ENCODE measurements around the gene CD276.

The CD276 gene

GRCh38 chr15:73740152-73741048 lies 56.2 kb downstream of the CD276 start:
- Histone ChIP-seq H3K27ac (ENCODE audit: low read depth, low read length) (no peak overlapping the region), H3K56ac (ENCODE audit: low read length) (no peak overlapping the region), H3K4ac (ENCODE audit: low read depth, low read length) (no peak overlapping the region), H3K79me1 (ENCODE audit: low read length) (no peaks in the 10 kb centered on the region), H3K36me3 (ENCODE audit: control insufficient read depth, insufficient read depth, low read length) (no peaks in the 10 kb centered on the region), H3K4me2 (ENCODE audit: low read length) (no peak overlapping the region), H3K4me3 (ENCODE audit: low read length) (no peak overlapping the region), H3K27me3 (ENCODE audit: insufficient read depth, low read length, poor library complexity) (no peaks in the 10 kb centered on the region), H3K9ac (ENCODE audit: low read length) (no peak overlapping the region), H2BK5ac (ENCODE audit: low read length) (no peak overlapping the region), H4K8ac (ENCODE audit: low read depth, low read length) (no peak overlapping the region), H2BK15ac (replicated peaks; ENCODE audit: low read depth) (no peak overlapping the region), H4K5ac (ENCODE audit: low read length) (no peak overlapping the region), H3K23ac (ENCODE audit: low read length) (no peak overlapping the region), H3K4me1 (ENCODE audit: control insufficient read depth, low read depth, low read length) (peaks cover 16% of the 10 kb centered on the region), H2AK5ac (ENCODE audit: low read length) (no peak overlapping the region), H2BK120ac (ENCODE audit: low read depth, low read length) (no peak overlapping the region), H3K79me2 (ENCODE audit: control insufficient read depth, insufficient read depth, low read length) (no peaks in the 10 kb centered on the region), H3K18ac (ENCODE audit: low read length) (no peak overlapping the region)
- WGBS (ENCODE audit: extremely low coverage, insufficient coverage, low lambda C conversion rate) = no CpG with 5 or more reads among the region's 25 CpGs
- DNase-seq = no peak

GRCh38 chr15:73741321-73741836 lies 57.2 kb downstream of the CD276 start:
- Histone ChIP-seq H3K79me2 (ENCODE audit: control insufficient read depth, insufficient read depth, low read length) (no peaks in the 10 kb centered on the region), H3K18ac (ENCODE audit: low read length) (no peak overlapping the region), H3K4me1 (ENCODE audit: control insufficient read depth, low read depth, low read length) (peaks cover 16% of the 10 kb centered on the region), H3K23ac (ENCODE audit: low read length) (no peak overlapping the region), H3K27ac (ENCODE audit: low read depth, low read length) (no peak overlapping the region), H2BK15ac (replicated peaks; ENCODE audit: low read depth) (no peak overlapping the region), H3K79me1 (ENCODE audit: low read length) (no peaks in the 10 kb centered on the region), H3K4me2 (ENCODE audit: low read length) (no peak overlapping the region), H3K27me3 (ENCODE audit: insufficient read depth, low read length, poor library complexity) (no peaks in the 10 kb centered on the region), H2BK120ac (ENCODE audit: low read depth, low read length) (no peak overlapping the region), H4K8ac (ENCODE audit: low read depth, low read length) (no peak overlapping the region), H3K9ac (ENCODE audit: low read length) (no peak overlapping the region), H3K4me3 (ENCODE audit: low read length) (no peak overlapping the region), H3K36me3 (ENCODE audit: control insufficient read depth, insufficient read depth, low read length) (no peaks in the 10 kb centered on the region), H3K56ac (ENCODE audit: low read length) (no peak overlapping the region), H3K4ac (ENCODE audit: low read depth, low read length) (no peak overlapping the region), H2AK5ac (ENCODE audit: low read length) (no peak overlapping the region), H2BK5ac (ENCODE audit: low read length) (no peak overlapping the region), H4K5ac (ENCODE audit: low read length) (no peak overlapping the region)
- no CpG with 5 or more reads among the region's 3 CpGs for WGBS (ENCODE audit: extremely low coverage, insufficient coverage, low lambda C conversion rate)
- DNase-seq = no peak

GRCh38 chr15:73744293-73744692 lies 60.1 kb downstream of the CD276 start:
- peak; percentile 84 for DNase-seq
- Histone ChIP-seq H3K27me3 (ENCODE audit: insufficient read depth, low read length, poor library complexity) (no peaks in the 10 kb centered on the region), H2AK5ac (ENCODE audit: low read length) (no peak overlapping the region), H2BK120ac (ENCODE audit: low read depth, low read length) (no peak overlapping the region), H4K8ac (ENCODE audit: low read depth, low read length) (no peak overlapping the region), H3K27ac (ENCODE audit: low read depth, low read length) (no peak overlapping the region), H3K4me2 (ENCODE audit: low read length) (no peak overlapping the region), H3K4me3 (ENCODE audit: low read length) (no peak overlapping the region), H3K4me1 (ENCODE audit: control insufficient read depth, low read depth, low read length) (peaks cover 18% of the 10 kb centered on the region), H3K79me1 (ENCODE audit: low read length) (no peaks in the 10 kb centered on the region), H3K23ac (ENCODE audit: low read length) (no peak overlapping the region), H3K9ac (ENCODE audit: low read length) (no peak overlapping the region), H4K5ac (ENCODE audit: low read length) (no peak overlapping the region), H3K4ac (ENCODE audit: low read depth, low read length) (no peak overlapping the region), H3K36me3 (ENCODE audit: control insufficient read depth, insufficient read depth, low read length) (no peaks in the 10 kb centered on the region), H2BK5ac (ENCODE audit: low read length) (no peak overlapping the region), H3K56ac (ENCODE audit: low read length) (no peak overlapping the region), H3K18ac (ENCODE audit: low read length) (no peak overlapping the region), H3K79me2 (ENCODE audit: control insufficient read depth, insufficient read depth, low read length) (no peaks in the 10 kb centered on the region), H2BK15ac (replicated peaks; ENCODE audit: low read depth) (no peak overlapping the region)
- no CpG with 5 or more reads among the region's 1 CpG for WGBS (ENCODE audit: extremely low coverage, insufficient coverage, low lambda C conversion rate)

- Histone ChIP-seq H2AK5ac (ENCODE audit: low read length) (peak overlapping the region; percentile 64), H3K27me3 (ENCODE audit: insufficient read depth, low read length, poor library complexity) (no peaks in the 10 kb centered on the region), H2BK120ac (ENCODE audit: low read depth, low read length) (no peak overlapping the region), H3K9ac (ENCODE audit: low read length) (no peak overlapping the region), H2BK5ac (ENCODE audit: low read length) (no peak overlapping the region), H3K36me3 (ENCODE audit: control insufficient read depth, insufficient read depth, low read length) (no peaks in the 10 kb centered on the region), H4K5ac (ENCODE audit: low read length) (no peak overlapping the region), H3K79me2 (ENCODE audit: control insufficient read depth, insufficient read depth, low read length) (no peaks in the 10 kb centered on the region), H3K79me1 (ENCODE audit: low read length) (no peaks in the 10 kb centered on the region), H3K4me3 (ENCODE audit: low read length) (no peak overlapping the region), H3K18ac (ENCODE audit: low read length) (no peak overlapping the region), H3K4ac (ENCODE audit: low read depth, low read length) (no peak overlapping the region), H3K23ac (ENCODE audit: low read length) (no peak overlapping the region), H4K8ac (ENCODE audit: low read depth, low read length) (no peak overlapping the region), H3K4me2 (ENCODE audit: low read length) (no peak overlapping the region), H3K4me1 (ENCODE audit: control insufficient read depth, low read depth, low read length) (peaks cover 18% of the 10 kb centered on the region), H2BK15ac (replicated peaks; ENCODE audit: low read depth) (no peak overlapping the region), H3K56ac (ENCODE audit: low read length) (peak overlapping the region; percentile 40), H3K27ac (ENCODE audit: low read depth, low read length) (no peak overlapping the region)
- no CpG with 5 or more reads among the region's 7 CpGs for WGBS (ENCODE audit: extremely low coverage, insufficient coverage, low lambda C conversion rate)
- no peak for DNase-seq
These were observed 60.9 kb downstream of the CD276 start for GRCh38 chr15:73745073-73745472.

GRCh38 chr15:73746261-73746660 lies 62.1 kb downstream of the CD276 start:
- Histone ChIP-seq H3K4me1 (ENCODE audit: control insufficient read depth, low read depth, low read length) (peaks cover 18% of the 10 kb centered on the region), H2AK5ac (ENCODE audit: low read length) (no peak overlapping the region), H3K56ac (ENCODE audit: low read length) (no peak overlapping the region), H3K4ac (ENCODE audit: low read depth, low read length) (no peak overlapping the region), H3K9ac (ENCODE audit: low read length) (no peak overlapping the region), H3K4me2 (ENCODE audit: low read length) (no peak overlapping the region), H3K79me2 (ENCODE audit: control insufficient read depth, insufficient read depth, low read length) (no peaks in the 10 kb centered on the region), H3K18ac (ENCODE audit: low read length) (no peak overlapping the region), H3K79me1 (ENCODE audit: low read length) (no peaks in the 10 kb centered on the region), H2BK15ac (replicated peaks; ENCODE audit: low read depth) (no peak overlapping the region), H3K27me3 (ENCODE audit: insufficient read depth, low read length, poor library complexity) (no peaks in the 10 kb centered on the region), H3K23ac (ENCODE audit: low read length) (no peak overlapping the region), H3K4me3 (ENCODE audit: low read length) (no peak overlapping the region), H3K36me3 (ENCODE audit: control insufficient read depth, insufficient read depth, low read length) (no peaks in the 10 kb centered on the region), H3K27ac (ENCODE audit: low read depth, low read length) (no peak overlapping the region), H4K5ac (ENCODE audit: low read length) (no peak overlapping the region), H2BK5ac (ENCODE audit: low read length) (no peak overlapping the region), H4K8ac (ENCODE audit: low read depth, low read length) (no peak overlapping the region), H2BK120ac (ENCODE audit: low read depth, low read length) (no peak overlapping the region)
- WGBS (ENCODE audit: extremely low coverage, insufficient coverage, low lambda C conversion rate) = no CpG with 5 or more reads among the region's 8 CpGs
- DNase-seq = no peak
